Kidney (tissue), 14 donors: ENCODE measurements around the gene RAB3C. TPM values are rescaled to one million over a fixed set of nuclear protein-coding genes. Genes with fewer than 3 reads are reported as not detected.

ENCODE experiments used
- DNase-seq, 5 donors: peaks; one replicate each; pipeline ENCODE4 v3.0.0-alpha.2; 2013 to 2020
- FAIRE-seq: peaks from 2 replicates; lab custom pipeline; 2012; peaks lifted over from hg19 to GRCh38; lab: Jason Lieb, UNC
- H3K27ac ChIP-seq, 2 donors: one replicate each; pipeline ENCODE4 v1.7.0; 2013; ENCODE audit warnings: low read depth in 2 of 2, low read length in 2 of 2, inconsistent platforms in 1 of 2
- H3K27me3 ChIP-seq: one replicate; pipeline ENCODE4 v1.7.1; 2013; ENCODE audit warnings: low read length, inconsistent platforms; ENCODE audit not compliant: control insufficient read depth, insufficient read depth
- H3K36me3 ChIP-seq, 3 donors: one replicate each; pipeline versions ENCODE4 v1.7.0 to v1.7.1; 2013; ENCODE audit warnings: low read length in 3 of 3, control low read depth in 1 of 3, inconsistent platforms in 1 of 3; ENCODE audit not compliant: insufficient read depth in 3 of 3, control insufficient read depth in 2 of 3
- H3K4me1 ChIP-seq, 3 donors: one replicate each; pipeline versions ENCODE4 v1.7.0 to v1.7.1; 2013; ENCODE audit warnings: low read length in 3 of 3, inconsistent platforms in 1 of 3, low read depth in 1 of 3; ENCODE audit not compliant: control insufficient read depth in 2 of 3, insufficient read depth in 2 of 3
- H3K4me3 ChIP-seq, 3 donors: one replicate each; pipeline versions ENCODE4 v1.7.0 to v1.8.1; 2013; ENCODE audit warnings: low read length in 3 of 3, control low read depth in 1 of 3, inconsistent platforms in 1 of 3
- H3K9ac ChIP-seq, 3 donors: one replicate each; pipeline versions ENCODE4 v1.7.0 to v1.7.1; 2013; ENCODE audit warnings: low read length in 3 of 3, control low read depth in 1 of 3, inconsistent platforms in 1 of 3
- H3K9me3 ChIP-seq, 3 donors: one replicate each; pipeline versions ENCODE4 v1.7.0 to v1.7.1; 2013; ENCODE audit warnings: low read length in 3 of 3, control low read depth in 1 of 3, inconsistent platforms in 1 of 3; ENCODE audit not compliant: control insufficient read depth in 2 of 3, insufficient read depth in 1 of 3
- intact Hi-C: fragments of 100-400 bp; cut with DNase I; formaldehyde crosslinking; loops from one replicate; pipeline ENCODE4 v1.11.1; 2022
- polyA plus RNA-seq: library from polyadenylated mRNA; stranded (reverse); fragments of 350-450 nt; fragmentation: Illumina TruSeq; extraction: RNeasy Lipid Tissue Mini Kit (QIAGEN cat#74804); gene quantifications from one replicate; pipeline ENCODE4 v1.2.3, GENCODE V29; 2014; ENCODE audit warnings: low read depth, low replicate concordance; ENCODE audit not compliant: insufficient read depth
- total RNA-seq: library from RNA; stranded (reverse); fragmentation: NEBNext Ultra II Directional; extraction: Animal tissue kit (Norgen Biotek cat#: 25700); gene quantifications from one replicate; pipeline ENCODE4 v1.2.1, GENCODE V29; 2021
- TF ChIP-seq, protein P1 (sequence below): IDR thresholded peaks from 3 replicates; pipeline ENCODE4 v1.5.1; 2012; ENCODE audit warnings: mild to moderate bottlenecking, moderate library complexity, borderline replicate concordance; ENCODE audit not compliant: insufficient read depth; ENCODE audit errors: extremely low read depth
- donor health status: control.
- donor health status: control.
- donor health status: control.
- donor health status: control.
- donor health status: control.
- donor health status: DM: yes; HTN: yes; CAD: no.
- donor health status: Normal renal cell carcinoma (clear cell type).

RAB3C gene
- total and polyA plus RNA-seq, 2 donors from 2014 or later, result 3.7 TPM; not detected in 1

DNA sequence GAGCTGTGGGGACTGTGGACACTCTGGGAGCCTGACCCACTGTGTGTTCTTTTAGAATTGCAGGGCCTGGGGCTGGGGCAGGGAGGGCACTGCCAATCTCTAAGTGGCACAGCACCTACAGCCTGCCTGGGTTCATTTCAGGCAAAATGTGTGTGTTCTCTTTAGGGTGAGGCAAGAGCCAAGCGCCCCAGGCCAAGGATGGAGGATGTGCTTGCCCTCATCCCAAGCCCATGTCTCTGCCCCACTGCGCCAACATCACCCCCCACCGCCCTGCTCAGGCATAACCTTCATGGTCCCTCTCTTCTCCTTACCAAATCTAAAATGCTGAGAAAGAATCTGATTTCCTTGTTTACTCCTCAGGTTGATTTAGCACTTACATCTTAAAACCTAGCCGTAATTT, 304.4 kb downstream of the RAB3C start:
- FAIRE-seq, result no peak
- TF ChIP-seq, protein P1, sequence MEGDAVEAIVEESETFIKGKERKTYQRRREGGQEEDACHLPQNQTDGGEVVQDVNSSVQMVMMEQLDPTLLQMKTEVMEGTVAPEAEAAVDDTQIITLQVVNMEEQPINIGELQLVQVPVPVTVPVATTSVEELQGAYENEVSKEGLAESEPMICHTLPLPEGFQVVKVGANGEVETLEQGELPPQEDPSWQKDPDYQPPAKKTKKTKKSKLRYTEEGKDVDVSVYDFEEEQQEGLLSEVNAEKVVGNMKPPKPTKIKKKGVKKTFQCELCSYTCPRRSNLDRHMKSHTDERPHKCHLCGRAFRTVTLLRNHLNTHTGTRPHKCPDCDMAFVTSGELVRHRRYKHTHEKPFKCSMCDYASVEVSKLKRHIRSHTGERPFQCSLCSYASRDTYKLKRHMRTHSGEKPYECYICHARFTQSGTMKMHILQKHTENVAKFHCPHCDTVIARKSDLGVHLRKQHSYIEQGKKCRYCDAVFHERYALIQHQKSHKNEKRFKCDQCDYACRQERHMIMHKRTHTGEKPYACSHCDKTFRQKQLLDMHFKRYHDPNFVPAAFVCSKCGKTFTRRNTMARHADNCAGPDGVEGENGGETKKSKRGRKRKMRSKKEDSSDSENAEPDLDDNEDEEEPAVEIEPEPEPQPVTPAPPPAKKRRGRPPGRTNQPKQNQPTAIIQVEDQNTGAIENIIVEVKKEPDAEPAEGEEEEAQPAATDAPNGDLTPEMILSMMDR, result no peak
- intact Hi-C loops, result loop anchor here (10.0 kb wide), 1 partner anchor 117 kb away; no protein-coding TSS in a partner anchor

DNA sequence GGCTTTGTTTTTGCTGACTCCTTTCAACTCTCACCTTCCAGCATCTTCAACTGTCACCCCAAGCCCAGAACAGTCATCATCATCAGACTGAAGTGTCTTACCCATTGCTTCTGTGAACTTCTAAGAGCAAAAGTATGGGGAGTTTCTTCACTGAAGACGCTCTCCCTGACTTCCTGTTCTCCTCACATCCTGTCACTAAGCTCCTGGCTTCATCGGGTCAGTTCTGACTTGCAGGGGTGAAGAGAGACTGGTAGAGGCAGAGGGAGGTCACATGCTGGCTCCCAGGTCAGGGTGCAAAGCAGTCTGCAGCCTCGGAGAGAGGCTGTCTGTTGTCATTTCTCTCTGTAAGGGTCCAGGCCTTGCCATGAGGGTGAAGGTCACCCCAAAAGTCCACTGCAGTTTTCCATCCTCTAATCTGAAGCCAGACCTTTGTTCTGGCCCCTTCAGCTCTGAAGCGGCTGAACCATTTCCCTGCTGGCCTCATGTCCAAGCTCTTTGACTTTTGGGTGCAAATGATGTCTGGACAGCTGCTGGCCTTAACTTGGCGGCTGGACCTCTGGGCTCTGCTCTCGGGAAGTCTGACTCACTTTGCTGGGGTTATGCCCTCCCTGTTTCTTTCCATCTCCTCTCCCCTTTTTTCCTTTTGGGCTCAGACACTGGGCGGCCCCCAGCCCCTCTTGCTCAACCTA, 305.0 kb downstream of the RAB3C start:
- FAIRE-seq (no peak), DNase-seq (peak in 1 of 5 donors; percentile 86)
- no peak overlapping the region for H3K9ac ChIP-seq
- H3K4me1 ChIP-seq, result peaks cover 0 to 11% (median 0%) of the 10 kb centered on the region in 3 donors
- no peaks in the 10 kb centered on the region for H3K36me3 ChIP-seq
- H3K27ac ChIP-seq, result no peak overlapping the region
- no peaks in the 10 kb centered on the region for H3K9me3 ChIP-seq
- no peak overlapping the region for H3K4me3 ChIP-seq
- TF ChIP-seq, protein P1, result no peak
- no peaks in the 10 kb centered on the region for H3K27me3 ChIP-seq
- intact Hi-C loops, result loop anchor here (10.0 kb wide), 1 partner anchor 117 kb away; no protein-coding TSS in a partner anchor

More for the DNA sequence above, 304.4 kb downstream of the RAB3C start:
- DNase-seq, result no peak
- no peak overlapping the region for H3K9ac ChIP-seq
- no peak overlapping the region for H3K4me3 ChIP-seq
- no peaks in the 10 kb centered on the region for H3K27me3 ChIP-seq
- no peaks in the 10 kb centered on the region for H3K36me3 ChIP-seq
- H3K27ac ChIP-seq, result no peak overlapping the region
- no peaks in the 10 kb centered on the region for H3K9me3 ChIP-seq
- H3K4me1 ChIP-seq, result peaks cover 0 to 11% (median 0%) of the 10 kb centered on the region in 3 donors

DNA sequence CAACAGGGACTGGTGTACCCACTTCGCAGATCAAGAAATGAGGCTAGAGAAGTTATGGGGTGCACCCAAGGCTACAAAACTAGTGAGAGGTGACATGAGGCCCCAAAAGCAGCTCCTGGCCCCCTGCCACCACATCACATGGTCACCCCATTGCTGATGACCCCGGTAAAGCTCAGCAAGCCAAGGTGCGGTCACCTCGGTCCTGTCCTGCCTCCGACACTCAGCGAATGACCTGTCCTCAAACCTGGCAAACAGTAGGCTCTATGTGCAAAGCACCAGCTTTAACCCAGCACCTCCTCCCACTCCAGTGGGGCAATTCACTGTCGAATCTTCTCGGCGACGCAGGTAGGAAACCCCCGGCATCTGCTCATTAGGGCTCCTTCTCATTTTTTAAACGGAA, 307.4 kb downstream of the RAB3C start:
- DNase-seq (no peak), FAIRE-seq (no peak)
- intact Hi-C loops, result loop anchor here (10.0 kb wide), 1 partner anchor 285 kb away; no protein-coding TSS in a partner anchor
- Histone ChIP-seq H3K36me3 (no peaks in the 10 kb centered on the region), H3K9ac (no peak overlapping the region), H3K27me3 (no peaks in the 10 kb centered on the region), H3K4me3 (no peak overlapping the region), H3K27ac (peak overlapping the region; percentile 3 to 59), H3K9me3 (no peaks in the 10 kb centered on the region), H3K4me1 (peaks cover 0 to 11% (median 0%) of the 10 kb centered on the region in 3 donors)
- TF ChIP-seq, protein P1, result no peak
